ENCODE results near the gene GLTPD2. TPM values are rescaled to one million over a fixed set of nuclear protein-coding genes. Genes with fewer than 3 reads are reported as not detected.

The GLTPD2 gene
- total and polyA plus RNA-seq, 2 donors (not counting 3 experiments of a cell fraction or from before 2014, with no cell fraction given), result not detected

DNA sequence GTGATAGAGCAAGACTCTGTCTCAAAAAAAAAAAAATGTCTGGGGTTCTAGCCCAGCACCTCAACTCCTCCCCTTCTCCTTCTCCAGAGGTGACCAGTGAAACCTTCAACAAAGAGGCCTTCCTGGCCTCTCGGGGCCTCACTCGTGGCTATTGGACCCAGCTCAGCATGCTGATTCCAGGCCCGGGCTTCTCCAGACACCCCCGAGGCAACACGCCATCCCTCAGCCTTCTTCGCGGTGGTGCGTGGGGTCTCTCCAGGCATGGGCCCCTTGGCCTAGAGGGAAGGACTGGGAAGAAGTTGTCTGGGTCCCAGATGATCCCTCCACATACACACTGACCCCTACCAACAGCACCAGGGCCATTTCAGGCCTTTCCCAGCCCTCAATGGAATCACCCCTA lies 45.5 kb upstream of the GLTPD2 start:
- ChIA-PET POLR2A (no interaction called here), CTCF (interaction anchor here (1.5 kb wide), 1 partner anchor 36 kb away, joined by 3 read pairs; no protein-coding TSS in a partner anchor)
- Histone ChIP-seq H3K27me3 (ENCODE audit: control insufficient read depth in 2 of 2, insufficient read depth in 2 of 2, low read length in 2 of 2) (peaks cover 7 to 11% of the 10 kb centered on the region in 2 experiments), H3K27ac (ENCODE audit: insufficient read depth, low read depth, low read length) (no peak overlapping the region), H3K4me1 (ENCODE audit: control insufficient read depth, extremely low read depth, insufficient read depth, low read length) (peaks cover 11% of the 10 kb centered on the region), H3K9me3 (replicated peaks; ENCODE audit: control insufficient read depth, insufficient read depth, low read length) (no peaks in the 10 kb centered on the region), H3K9ac (replicated peaks; ENCODE audit: extremely low read depth, insufficient read depth, low read length) (no peak overlapping the region), H3K9me1 (replicated peaks; ENCODE audit: control insufficient read depth, extremely low read depth, insufficient read depth, low read length) (no peaks in the 10 kb centered on the region), H3K36me3 (ENCODE audit: control insufficient read depth in 2 of 2, extremely low read depth in 1 of 2, insufficient read depth in 2 of 2, low read length in 2 of 2) (no peaks in the 10 kb centered on the region), H4K20me1 (replicated peaks; ENCODE audit: control insufficient read depth, extremely low read depth, insufficient read depth, low read length) (no peaks in the 10 kb centered on the region), H3K4me2 (ENCODE audit: insufficient read depth, low read length) (no peak overlapping the region), H3K4me3 (replicated peaks in 1 of 3; ENCODE audit: insufficient read depth in 1 of 3, low read depth in 1 of 3, low read length in 3 of 3) (no peak overlapping the region), H2AFZ (ENCODE audit: low read depth, low read length) (no peak overlapping the region), H3K79me2 (ENCODE audit: control insufficient read depth, insufficient read depth, low read length) (no peaks in the 10 kb centered on the region)
- BruUV-seq (replicated peaks), result no TSS peak
- dilution Hi-C loops (cut with MboI; ENCODE audit: extremely low pct_ligation_motif_present, low sequenced_read_pairs) (no loop called here), intact Hi-C loops (cut with micrococcal nuclease) (no loop called here)
- TF ChIP-seq JUN (IDR thresholded peaks at IDR 0.05; ENCODE audit: borderline replicate concordance, insufficient read depth, insufficient read length, low read depth), result no peak
- no peak for TF ChIP-seq POLR2AphosphoS5 (IDR thresholded peaks at IDR 0.05; ENCODE audit: insufficient read depth, low read depth, low read length)
- no peak for TF ChIP-seq FOS (IDR thresholded peaks at IDR 0.05; ENCODE audit: borderline replicate concordance, insufficient read depth, low read length)
- no peak for TF ChIP-seq GATA2 (IDR thresholded peaks at IDR 0.05; ENCODE audit: insufficient read depth, insufficient read length, low read depth, low read length)
- TF ChIP-seq POLR2A (IDR thresholded peaks at IDR 0.05; ENCODE audit: low read depth, low read length), result no peak
- no peak for TF ChIP-seq EZH2 (IDR thresholded peaks at IDR 0.05; ENCODE audit: borderline replicate concordance, low read depth, low read length, severe bottlenecking)
- TF ChIP-seq, protein P1, sequence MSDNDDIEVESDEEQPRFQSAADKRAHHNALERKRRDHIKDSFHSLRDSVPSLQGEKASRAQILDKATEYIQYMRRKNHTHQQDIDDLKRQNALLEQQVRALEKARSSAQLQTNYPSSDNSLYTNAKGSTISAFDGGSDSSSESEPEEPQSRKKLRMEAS (IDR thresholded peaks at IDR 0.05; ENCODE audit: insufficient read depth, insufficient read length), result no peak
- TF ChIP-seq, protein P2, sequence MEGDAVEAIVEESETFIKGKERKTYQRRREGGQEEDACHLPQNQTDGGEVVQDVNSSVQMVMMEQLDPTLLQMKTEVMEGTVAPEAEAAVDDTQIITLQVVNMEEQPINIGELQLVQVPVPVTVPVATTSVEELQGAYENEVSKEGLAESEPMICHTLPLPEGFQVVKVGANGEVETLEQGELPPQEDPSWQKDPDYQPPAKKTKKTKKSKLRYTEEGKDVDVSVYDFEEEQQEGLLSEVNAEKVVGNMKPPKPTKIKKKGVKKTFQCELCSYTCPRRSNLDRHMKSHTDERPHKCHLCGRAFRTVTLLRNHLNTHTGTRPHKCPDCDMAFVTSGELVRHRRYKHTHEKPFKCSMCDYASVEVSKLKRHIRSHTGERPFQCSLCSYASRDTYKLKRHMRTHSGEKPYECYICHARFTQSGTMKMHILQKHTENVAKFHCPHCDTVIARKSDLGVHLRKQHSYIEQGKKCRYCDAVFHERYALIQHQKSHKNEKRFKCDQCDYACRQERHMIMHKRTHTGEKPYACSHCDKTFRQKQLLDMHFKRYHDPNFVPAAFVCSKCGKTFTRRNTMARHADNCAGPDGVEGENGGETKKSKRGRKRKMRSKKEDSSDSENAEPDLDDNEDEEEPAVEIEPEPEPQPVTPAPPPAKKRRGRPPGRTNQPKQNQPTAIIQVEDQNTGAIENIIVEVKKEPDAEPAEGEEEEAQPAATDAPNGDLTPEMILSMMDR (IDR thresholded peaks at IDR 0.05; ENCODE audit: extremely low read depth in 1 of 2, insufficient read depth in 1 of 2, low read depth in 1 of 2, low read length in 2 of 2), result no peak
- no peak for TF ChIP-seq MYC (IDR thresholded peaks at IDR 0.05; ENCODE audit: low read depth, low read length)
- FAIRE-seq (no peak), DNase-seq (ENCODE audit: low read depth, low spot score) (no peak)

Measured in endothelial cell of umbilical vein (primary cell).